Panc1 (cell line): ENCODE measurements around the gene ADPRHL1.

Experiments used
- CTCF ChIP-seq: fragments of 450-650 bp; IDR thresholded peaks from 2 replicates; pipeline ENCODE4 v1.5.1; 2017; ENCODE audit warnings: mild to moderate bottlenecking
- POLR2AphosphoS5 ChIP-seq: IDR thresholded peaks from 2 replicates; pipeline ENCODE4 v1.6.1; 2012; ENCODE audit warnings: mild to moderate bottlenecking, low read depth, low read length, moderate library complexity
- SIN3A ChIP-seq: IDR thresholded peaks from 2 replicates; pipeline ENCODE4 v1.6.1; 2012; ENCODE audit warnings: low read depth, mild to moderate bottlenecking, low read length, moderate library complexity, borderline replicate concordance; ENCODE audit not compliant: insufficient read depth

DNA sequence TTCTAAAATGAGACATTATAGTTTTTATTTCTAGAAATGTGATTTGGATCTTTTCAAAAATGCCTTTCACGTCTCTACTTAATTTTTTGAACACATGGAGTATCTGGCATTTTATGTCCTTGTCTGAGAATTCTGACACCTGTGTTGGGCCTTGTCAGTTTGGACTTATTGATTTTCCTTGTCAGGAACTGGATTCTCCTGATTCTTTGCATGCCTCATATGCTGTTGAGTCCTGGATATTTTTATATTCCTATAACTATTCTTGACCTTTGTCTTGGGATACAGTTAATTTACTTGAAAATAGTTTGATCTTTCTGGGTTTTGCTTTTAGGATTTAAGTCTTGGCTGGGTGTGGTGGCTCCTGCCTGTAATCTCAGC is 10.3 kb downstream of the ADPRHL1 start:
- no peak for TF ChIP-seq CTCF
- TF ChIP-seq POLR2AphosphoS5: no peak
- no peak for TF ChIP-seq SIN3A
